ENCODE data around the gene NUP93. TPM values are rescaled to one million over a fixed set of nuclear protein-coding genes. Genes with fewer than 3 reads are reported as not detected.

The NUP93 gene
- total RNA-seq, 2 donors from 2014 or later: 18.1 to 19.8 TPM

DNA sequence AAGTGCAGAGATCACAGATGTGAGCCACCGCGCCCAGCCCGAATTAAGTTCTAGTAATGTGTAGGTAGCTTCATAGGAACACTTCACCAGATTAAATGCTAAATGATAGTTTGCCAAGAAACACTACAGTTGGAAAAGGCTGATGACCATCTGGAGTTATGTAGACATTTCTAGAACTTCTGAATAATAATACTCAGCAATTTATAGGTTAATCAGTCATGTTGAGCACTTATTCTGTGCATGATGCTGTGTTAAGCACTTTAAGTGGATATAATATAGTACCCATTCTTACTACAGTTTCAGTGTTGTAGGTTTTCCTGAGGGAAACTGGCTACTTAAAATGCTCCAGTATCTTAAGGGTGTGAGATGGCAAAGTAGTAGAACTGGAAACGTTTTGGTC, 45.2 kb downstream of the NUP93 start:
- Histone ChIP-seq H3K4me3 (no peak overlapping the region), H3K4me1 (peaks cover 0 to 6% of the 10 kb centered on the region in 2 donors), H3K27me3 (no peaks in the 10 kb centered on the region), H3K27ac (no peak overlapping the region), H3K36me3 (no peaks in the 10 kb centered on the region), H3K9me3 (no peaks in the 10 kb centered on the region)
- TF ChIP-seq, protein P1, sequence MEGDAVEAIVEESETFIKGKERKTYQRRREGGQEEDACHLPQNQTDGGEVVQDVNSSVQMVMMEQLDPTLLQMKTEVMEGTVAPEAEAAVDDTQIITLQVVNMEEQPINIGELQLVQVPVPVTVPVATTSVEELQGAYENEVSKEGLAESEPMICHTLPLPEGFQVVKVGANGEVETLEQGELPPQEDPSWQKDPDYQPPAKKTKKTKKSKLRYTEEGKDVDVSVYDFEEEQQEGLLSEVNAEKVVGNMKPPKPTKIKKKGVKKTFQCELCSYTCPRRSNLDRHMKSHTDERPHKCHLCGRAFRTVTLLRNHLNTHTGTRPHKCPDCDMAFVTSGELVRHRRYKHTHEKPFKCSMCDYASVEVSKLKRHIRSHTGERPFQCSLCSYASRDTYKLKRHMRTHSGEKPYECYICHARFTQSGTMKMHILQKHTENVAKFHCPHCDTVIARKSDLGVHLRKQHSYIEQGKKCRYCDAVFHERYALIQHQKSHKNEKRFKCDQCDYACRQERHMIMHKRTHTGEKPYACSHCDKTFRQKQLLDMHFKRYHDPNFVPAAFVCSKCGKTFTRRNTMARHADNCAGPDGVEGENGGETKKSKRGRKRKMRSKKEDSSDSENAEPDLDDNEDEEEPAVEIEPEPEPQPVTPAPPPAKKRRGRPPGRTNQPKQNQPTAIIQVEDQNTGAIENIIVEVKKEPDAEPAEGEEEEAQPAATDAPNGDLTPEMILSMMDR (IDR thresholded peaks at IDR 0.05): no peak
- no peak for DNase-seq (ENCODE audit: low spot score)

DNA sequence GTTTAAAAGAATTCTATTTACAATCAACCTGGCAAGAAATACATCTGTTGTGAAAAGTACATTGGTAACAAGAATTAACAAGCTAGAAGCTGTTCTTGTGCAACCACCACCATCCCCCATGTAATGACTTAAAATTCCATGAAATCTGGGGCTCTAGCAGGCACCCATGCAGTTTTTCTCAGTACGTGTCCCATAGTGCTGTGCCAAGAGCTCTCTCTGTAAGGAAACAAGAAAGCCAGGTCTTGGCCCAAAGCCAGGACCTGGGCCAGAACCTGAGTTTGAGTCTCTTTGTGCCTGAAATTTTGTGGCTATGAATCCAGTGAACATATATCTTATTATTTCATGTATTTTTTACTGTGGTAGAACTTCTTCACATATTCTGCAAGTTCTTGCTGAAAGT, 46.6 kb downstream of the NUP93 start:
- no peak for DNase-seq (ENCODE audit: low spot score)
- TF ChIP-seq, protein P1 (IDR thresholded peaks at IDR 0.05): no peak
- H3K4me1 ChIP-seq: peaks cover 0 to 6% of the 10 kb centered on the region in 2 donors
- H3K36me3 ChIP-seq: no peaks in the 10 kb centered on the region
- no peaks in the 10 kb centered on the region for H3K9me3 ChIP-seq
- H3K27me3 ChIP-seq: no peaks in the 10 kb centered on the region
- H3K27ac ChIP-seq: no peak overlapping the region
- no peak overlapping the region for H3K4me3 ChIP-seq

DNA sequence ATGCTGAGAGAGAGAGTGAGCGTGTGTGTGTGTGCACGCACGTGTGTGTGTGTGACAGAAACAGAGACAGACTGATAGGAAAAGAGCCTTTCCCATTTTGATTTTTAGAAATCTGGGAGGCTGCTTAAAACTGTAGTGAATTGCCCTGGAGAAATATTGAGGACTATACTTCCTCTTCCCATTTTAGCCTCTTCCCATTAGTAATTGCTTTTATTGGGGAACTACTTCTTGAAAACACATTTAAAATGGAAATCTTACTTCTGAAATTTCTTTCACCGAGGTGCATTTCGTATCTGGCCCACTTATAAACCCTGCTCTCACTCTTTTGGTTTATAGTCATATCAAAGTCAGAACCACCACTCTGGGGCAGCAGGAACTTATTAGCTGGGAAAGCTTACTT, 47.1 kb downstream of the NUP93 start:
- DNase-seq (ENCODE audit: low spot score): no peak
- H3K36me3 ChIP-seq: no peaks in the 10 kb centered on the region
- no peaks in the 10 kb centered on the region for H3K27me3 ChIP-seq
- no peak overlapping the region for H3K4me3 ChIP-seq
- H3K27ac ChIP-seq: no peak overlapping the region
- TF ChIP-seq, protein P1 (IDR thresholded peaks at IDR 0.05): no peak
- H3K4me1 ChIP-seq: peaks cover 0 to 6% of the 10 kb centered on the region in 2 donors
- H3K9me3 ChIP-seq: no peaks in the 10 kb centered on the region

DNA sequence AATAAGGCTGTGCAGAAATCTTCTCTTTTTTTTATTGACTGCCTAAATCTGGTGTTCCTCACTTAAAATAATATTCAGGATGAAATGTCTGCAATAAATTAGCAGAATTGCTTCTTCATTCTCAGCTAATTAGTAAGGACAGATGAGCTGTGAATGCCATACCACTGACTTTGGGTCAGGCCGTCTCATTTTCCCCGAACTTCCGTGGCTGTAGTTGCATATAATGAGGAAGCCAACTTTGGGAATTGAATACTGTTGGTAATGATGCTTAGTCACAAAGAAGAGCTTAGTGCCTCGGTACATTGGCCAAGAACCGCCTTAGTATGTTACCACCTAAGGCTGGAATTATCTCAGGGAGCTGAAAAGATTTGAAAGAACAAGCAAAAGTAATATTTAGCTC, 47.6 kb downstream of the NUP93 start:
- Histone ChIP-seq H3K27ac (no peak overlapping the region), H3K4me1 (peaks cover 0 to 6% of the 10 kb centered on the region in 2 donors), H3K36me3 (no peaks in the 10 kb centered on the region), H3K9me3 (no peaks in the 10 kb centered on the region), H3K4me3 (no peak overlapping the region), H3K27me3 (no peaks in the 10 kb centered on the region)
- TF ChIP-seq, protein P1 (IDR thresholded peaks at IDR 0.05): no peak
- DNase-seq (ENCODE audit: low spot score): no peak

DNA sequence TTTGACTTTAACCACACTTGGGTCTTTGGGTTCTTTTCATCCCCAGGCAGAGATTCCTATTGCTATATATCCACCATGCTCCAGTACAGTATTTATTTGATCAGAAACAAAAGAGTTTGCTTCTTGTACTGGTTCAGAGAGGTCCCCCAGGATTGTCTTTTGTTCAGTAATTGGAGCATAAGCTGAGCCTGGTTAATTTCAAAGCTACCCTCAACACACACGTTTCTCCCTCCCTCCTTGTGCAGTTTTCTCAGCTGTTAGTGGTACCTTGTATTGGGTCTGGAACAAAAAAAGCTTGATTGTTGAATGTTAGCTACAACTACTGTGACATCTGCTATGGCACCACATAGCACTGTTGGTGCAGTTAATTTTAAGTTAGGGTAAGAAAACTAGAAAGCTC, 50.0 kb downstream of the NUP93 start:
- H3K4me3 ChIP-seq: no peak overlapping the region
- no peaks in the 10 kb centered on the region for H3K9me3 ChIP-seq
- TF ChIP-seq, protein P1 (IDR thresholded peaks at IDR 0.05): no peak
- H3K4me1 ChIP-seq: peaks cover 0 to 6% of the 10 kb centered on the region in 2 donors
- DNase-seq (ENCODE audit: low spot score): no peak
- no peaks in the 10 kb centered on the region for H3K36me3 ChIP-seq
- no peak overlapping the region for H3K27ac ChIP-seq
- H3K27me3 ChIP-seq: no peaks in the 10 kb centered on the region

DNA sequence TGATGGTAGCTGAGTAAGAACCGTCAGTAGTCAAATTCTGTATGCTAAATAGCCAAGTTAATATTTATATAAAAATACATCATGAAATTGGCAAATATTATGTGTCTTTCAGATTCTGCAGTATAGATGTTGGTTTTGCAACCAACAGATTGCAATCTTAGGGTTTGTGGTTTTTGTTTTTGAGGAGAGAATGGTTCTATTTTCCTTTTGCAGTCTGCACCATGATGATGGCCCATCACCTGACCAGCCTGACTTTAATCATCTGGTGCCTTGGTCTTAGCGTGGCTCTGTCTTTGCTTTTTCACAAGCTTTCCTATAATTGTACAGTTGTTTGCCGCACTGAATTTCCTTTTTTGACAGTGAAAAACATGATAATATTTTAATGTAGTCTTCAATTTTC, 50.7 kb downstream of the NUP93 start:
- Histone ChIP-seq H3K4me3 (no peak overlapping the region), H3K27ac (no peak overlapping the region), H3K27me3 (no peaks in the 10 kb centered on the region), H3K36me3 (no peaks in the 10 kb centered on the region), H3K9me3 (no peaks in the 10 kb centered on the region), H3K4me1 (peaks cover 0 to 6% of the 10 kb centered on the region in 2 donors)
- no peak for DNase-seq (ENCODE audit: low spot score)
- TF ChIP-seq, protein P1 (IDR thresholded peaks at IDR 0.05): no peak

Data from right atrium auricular region (tissue), 2 donors.